ENCODE measurements around the gene ADAMTSL5.

ADAMTSL5 gene

GRCh38 chr19:1496714-1497577 lies 15.9 kb downstream of the ADAMTSL5 start:
- no peak overlapping the region for H3K27ac Mint-ChIP-seq

GRCh38 chr19:1495799-1496713 lies 16.8 kb downstream of the ADAMTSL5 start:
- Mint-ChIP-seq H3K9me3 (no peaks in the 10 kb centered on the region), H3K27ac (no peak overlapping the region), H3K4me1 (peaks cover 12% of the 10 kb centered on the region), H3K27me3 (peaks cover 16% of the 10 kb centered on the region), H3K4me3 (no peak overlapping the region)
- no peak for ATAC-seq
- no peak for DNase-seq

More at GRCh38 chr19:1496714-1497577, 15.9 kb downstream of the ADAMTSL5 start:
- ATAC-seq (no peak), DNase-seq (no peak)
- H3K9me3 Mint-ChIP-seq, result no peaks in the 10 kb centered on the region
- peaks cover 7% of the 10 kb centered on the region for H3K4me1 Mint-ChIP-seq
- no peak overlapping the region for H3K4me3 Mint-ChIP-seq
- H3K27me3 Mint-ChIP-seq, result peaks cover 10% of the 10 kb centered on the region

- ATAC-seq, result no peak
- H3K27ac Mint-ChIP-seq, result no peak overlapping the region
- H3K4me1 Mint-ChIP-seq, result peaks cover 12% of the 10 kb centered on the region
- no peak for DNase-seq
- H3K27me3 Mint-ChIP-seq, result peaks cover 16% of the 10 kb centered on the region
- H3K4me3 Mint-ChIP-seq, result no peak overlapping the region
- H3K9me3 Mint-ChIP-seq, result no peaks in the 10 kb centered on the region
Measured at GRCh38 chr19:1495051-1495798, 17.6 kb downstream of the ADAMTSL5 start.

- peaks cover 19% of the 10 kb centered on the region for H3K4me1 Mint-ChIP-seq
- no peak overlapping the region for H3K27ac Mint-ChIP-seq
- no peak overlapping the region for H3K4me3 Mint-ChIP-seq
- peaks cover 16% of the 10 kb centered on the region for H3K27me3 Mint-ChIP-seq
- ATAC-seq (no peak), DNase-seq (no peak)
- H3K9me3 Mint-ChIP-seq, result no peaks in the 10 kb centered on the region
Measured at GRCh38 chr19:1494115-1494815, 18.6 kb downstream of the ADAMTSL5 start.

- no peak for DNase-seq
- no peak for ATAC-seq
- no peak overlapping the region for H3K27ac Mint-ChIP-seq
- H3K27me3 Mint-ChIP-seq, result peaks cover 16% of the 10 kb centered on the region
- no peaks in the 10 kb centered on the region for H3K9me3 Mint-ChIP-seq
- peak overlapping the region in 1 of 2 donors; percentile 70 for H3K4me3 Mint-ChIP-seq
- peaks cover 31% of the 10 kb centered on the region for H3K4me1 Mint-ChIP-seq
Measured at GRCh38 chr19:1492474-1493006, 20.3 kb downstream of the ADAMTSL5 start.

- no peak for DNase-seq
- peaks cover 16% of the 10 kb centered on the region for H3K27me3 Mint-ChIP-seq
- peak overlapping the region; percentile 70 to 76 for H3K4me3 Mint-ChIP-seq
- no peak for ATAC-seq
- H3K27ac Mint-ChIP-seq, result peak overlapping the region in 1 of 2 donors; percentile 5
- H3K4me1 Mint-ChIP-seq, result peaks cover 31% of the 10 kb centered on the region
- H3K9me3 Mint-ChIP-seq, result no peaks in the 10 kb centered on the region
Measured at GRCh38 chr19:1491849-1492170, 21.0 kb downstream of the ADAMTSL5 start.

GRCh38 chr19:1491114-1491848 lies 21.5 kb downstream of the ADAMTSL5 start, which contains the start of gene REEP6:
Gene REEP6 (plus strand): TSS chr19:1491181. CDS start chr19:1491270, 89 bp downstream.
- DNase-seq (no peak), ATAC-seq (no peak)
- Mint-ChIP-seq H3K27ac (peak within 1 kb of the TSS; percentile 52 to 88), H3K4me3 (peak within 1 kb of the TSS; percentile 84 to 94), H3K9me3 (no peaks in the 10 kb centered on the region), H3K27me3 (peaks cover 16% of the 10 kb centered on the region), H3K4me1 (peaks cover 31% of the 10 kb centered on the region)

- ATAC-seq (peak; percentile 91), DNase-seq (peak; percentile 97 to 98)
- H3K27ac Mint-ChIP-seq, result peak within 1 kb of the TSS; percentile 52 to 88
- H3K4me1 Mint-ChIP-seq, result peaks cover 31% of the 10 kb centered on the region
- peaks cover 16% of the 10 kb centered on the region for H3K27me3 Mint-ChIP-seq
- peak within 1 kb of the TSS; percentile 84 to 94 for H3K4me3 Mint-ChIP-seq
- no peaks in the 10 kb centered on the region for H3K9me3 Mint-ChIP-seq
Measured at GRCh38 chr19:1490311-1491113, 22.3 kb downstream of the ADAMTSL5 start, which contains the start of gene PCSK4. Gene PCSK4 (minus strand): TSS chr19:1490350. CDS start chr19:1490346, 4 bp downstream.

- Mint-ChIP-seq H3K4me1 (peaks cover 31% of the 10 kb centered on the region), H3K4me3 (peak overlapping the region; percentile 82 to 84), H3K27ac (peak overlapping the region in 1 of 2 donors; percentile 76), H3K27me3 (peaks cover 16% of the 10 kb centered on the region), H3K9me3 (no peaks in the 10 kb centered on the region)
- peak; percentile 17 to 37 for DNase-seq
- no peak for ATAC-seq
Measured at GRCh38 chr19:1489463-1490310, 23.1 kb downstream of the ADAMTSL5 start.

- Mint-ChIP-seq H3K27ac (no peak overlapping the region), H3K4me3 (no peak overlapping the region), H3K4me1 (peaks cover 31% of the 10 kb centered on the region), H3K9me3 (no peaks in the 10 kb centered on the region), H3K27me3 (peaks cover 16% of the 10 kb centered on the region)
- DNase-seq (no peak), ATAC-seq (no peak)
Measured at GRCh38 chr19:1488282-1488601, 24.6 kb downstream of the ADAMTSL5 start.

- no peaks in the 10 kb centered on the region for H3K9me3 Mint-ChIP-seq
- peaks cover 30% of the 10 kb centered on the region for H3K4me1 Mint-ChIP-seq
- no peak for ATAC-seq
- H3K27me3 Mint-ChIP-seq, result peaks cover 14% of the 10 kb centered on the region
- no peak overlapping the region for H3K27ac Mint-ChIP-seq
- no peak for DNase-seq
- no peak overlapping the region for H3K4me3 Mint-ChIP-seq
Measured at GRCh38 chr19:1487576-1488281, 25.1 kb downstream of the ADAMTSL5 start.
